SHP77 treated with DMSO at 0.1 percent for 48 hours (cell line): ENCODE results near the gene TIMM13.
"Not testable (repeated sequence)": the region's sequence is repeated elsewhere in the genome, so short reads cannot be mapped to it uniquely, and the experiment has no call there.

Experiments
- DNase-seq: peaks from one replicate; lab custom pipeline; 2025; lab: John Stamatoyannopoulos, UW

Gene TIMM13

DNA sequence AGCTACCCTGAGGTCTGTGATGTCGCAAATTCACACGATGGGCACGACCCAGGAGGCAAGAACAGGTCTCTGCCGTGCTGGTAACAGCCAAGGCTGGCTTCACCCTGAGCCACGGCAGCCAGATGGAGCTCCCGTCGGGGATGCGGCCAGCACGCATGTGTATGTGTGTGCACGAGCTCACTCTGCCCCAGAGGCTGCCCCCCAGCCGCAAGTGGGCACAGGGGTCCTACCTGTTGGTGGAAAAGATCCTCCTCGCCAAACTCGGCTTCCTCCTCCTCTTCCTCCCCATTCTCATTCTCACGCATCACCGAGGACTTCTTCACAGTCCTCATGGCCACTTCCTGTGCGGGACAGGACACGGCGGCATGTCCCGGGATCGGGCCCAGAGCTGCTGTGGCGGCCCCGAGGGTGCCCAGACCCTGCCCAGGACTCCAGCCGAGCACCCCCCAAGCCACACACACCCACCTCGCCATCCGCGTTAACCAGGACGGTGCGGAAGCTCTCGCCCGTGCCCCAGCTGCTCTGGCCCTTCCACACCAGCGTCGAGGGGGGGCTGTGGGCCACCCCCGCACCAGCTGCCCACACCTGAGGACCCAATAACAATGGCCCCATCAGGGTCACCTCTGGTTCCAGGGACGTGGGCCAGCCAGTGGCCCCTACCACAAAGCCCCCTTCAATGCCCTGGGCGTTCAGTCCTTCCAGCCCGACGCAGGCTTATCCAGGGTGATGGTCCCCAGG, 4.1 kb upstream of the TIMM13 start:
- DNase-seq = no peak

DNA sequence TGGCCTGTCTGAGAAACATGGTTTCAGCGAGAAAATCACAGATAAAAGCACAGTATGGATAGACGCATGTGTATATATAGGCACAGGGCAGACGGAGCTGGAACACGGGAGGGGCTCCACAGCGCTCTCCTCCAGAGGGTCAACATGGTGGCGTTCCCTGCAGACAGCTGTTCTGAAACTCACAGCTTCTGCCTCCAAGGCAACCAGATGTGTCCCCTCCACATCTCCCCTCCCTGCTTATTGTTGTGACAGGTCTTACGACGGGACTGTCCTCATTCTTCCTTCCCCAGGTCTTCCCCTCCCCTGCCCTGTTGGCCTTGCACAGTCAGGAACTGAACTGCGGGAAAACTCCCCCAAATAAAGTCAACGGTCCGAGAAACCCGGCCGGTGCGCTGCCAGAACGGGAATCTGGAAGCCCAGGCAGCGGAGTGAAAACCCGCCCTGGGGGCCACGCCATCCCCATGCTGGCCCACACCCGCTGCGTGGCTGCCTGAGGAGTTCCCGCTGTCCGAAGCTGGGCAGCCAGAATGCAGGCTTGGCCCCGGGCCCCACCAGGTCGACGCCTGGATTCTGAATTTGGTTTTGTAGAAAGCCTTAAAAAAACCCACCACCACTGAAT, 2.6 kb upstream of the TIMM13 start:
- DNase-seq = no peak

DNA sequence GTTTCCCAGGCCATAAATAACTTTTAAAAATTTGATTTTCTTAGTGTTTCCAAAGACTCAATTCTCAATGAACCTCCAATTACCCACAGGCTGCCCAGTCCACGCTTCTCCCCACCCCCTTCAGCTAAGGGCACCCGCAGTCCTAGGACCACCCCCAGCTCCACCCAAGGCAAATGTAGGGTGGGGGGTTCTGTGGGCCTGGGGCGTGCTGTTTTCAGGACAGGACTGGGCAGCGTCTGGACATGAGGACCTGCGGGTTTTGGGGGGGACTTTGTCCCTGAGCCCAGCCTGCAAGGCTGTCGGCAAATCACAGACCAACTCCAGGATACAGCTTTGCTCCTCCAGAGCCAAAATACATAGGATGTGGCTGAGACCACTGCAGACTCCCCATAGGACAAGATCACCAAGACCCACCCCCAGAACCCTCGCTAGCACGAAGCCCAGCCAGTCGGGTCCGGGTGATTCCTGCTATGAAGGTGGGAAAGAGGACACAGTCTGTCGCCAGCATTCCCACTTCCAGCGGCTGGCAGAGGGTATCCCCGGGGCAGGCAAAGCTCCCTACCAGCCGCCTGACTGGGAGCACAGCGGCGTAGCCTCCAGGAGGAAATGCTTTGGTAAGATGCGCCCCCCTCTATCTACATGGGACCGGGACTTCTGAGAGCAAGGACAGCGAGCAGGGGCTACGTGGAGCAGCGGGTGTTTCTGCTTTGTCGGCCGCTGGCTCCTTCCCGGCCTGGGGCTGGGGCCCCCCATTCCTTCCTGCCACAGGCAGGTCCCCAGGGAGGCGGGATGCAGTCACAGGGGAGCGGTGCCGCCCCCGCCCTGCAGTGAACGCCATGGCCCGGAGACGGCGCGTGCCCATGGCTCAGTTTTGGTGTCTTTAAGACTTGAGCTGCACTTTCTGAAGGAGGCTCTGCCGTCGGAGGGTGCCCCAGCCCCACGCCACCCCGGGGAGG, 1.6 kb upstream of the TIMM13 start:
- no peak for DNase-seq

DNA sequence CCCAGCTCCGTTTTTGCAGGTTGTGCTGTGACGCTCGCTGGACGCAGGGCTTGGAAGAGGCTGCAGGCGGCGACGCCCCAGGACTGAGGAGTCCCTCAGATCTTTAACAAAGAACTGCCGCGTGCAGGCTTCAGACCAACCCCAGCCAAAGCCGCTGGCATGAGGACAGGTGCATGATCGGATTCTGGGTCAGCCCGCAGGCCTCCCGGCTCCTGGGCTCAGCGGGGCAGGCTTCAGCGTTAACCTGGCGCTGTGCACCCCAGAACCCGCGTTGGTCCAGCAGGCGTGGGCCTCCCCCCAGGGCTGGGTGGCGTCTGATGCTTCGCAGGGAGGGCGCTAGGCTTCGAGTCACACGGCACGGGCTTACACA, 920 bp upstream of the TIMM13 start:
- peak; percentile 22 for DNase-seq

DNA sequence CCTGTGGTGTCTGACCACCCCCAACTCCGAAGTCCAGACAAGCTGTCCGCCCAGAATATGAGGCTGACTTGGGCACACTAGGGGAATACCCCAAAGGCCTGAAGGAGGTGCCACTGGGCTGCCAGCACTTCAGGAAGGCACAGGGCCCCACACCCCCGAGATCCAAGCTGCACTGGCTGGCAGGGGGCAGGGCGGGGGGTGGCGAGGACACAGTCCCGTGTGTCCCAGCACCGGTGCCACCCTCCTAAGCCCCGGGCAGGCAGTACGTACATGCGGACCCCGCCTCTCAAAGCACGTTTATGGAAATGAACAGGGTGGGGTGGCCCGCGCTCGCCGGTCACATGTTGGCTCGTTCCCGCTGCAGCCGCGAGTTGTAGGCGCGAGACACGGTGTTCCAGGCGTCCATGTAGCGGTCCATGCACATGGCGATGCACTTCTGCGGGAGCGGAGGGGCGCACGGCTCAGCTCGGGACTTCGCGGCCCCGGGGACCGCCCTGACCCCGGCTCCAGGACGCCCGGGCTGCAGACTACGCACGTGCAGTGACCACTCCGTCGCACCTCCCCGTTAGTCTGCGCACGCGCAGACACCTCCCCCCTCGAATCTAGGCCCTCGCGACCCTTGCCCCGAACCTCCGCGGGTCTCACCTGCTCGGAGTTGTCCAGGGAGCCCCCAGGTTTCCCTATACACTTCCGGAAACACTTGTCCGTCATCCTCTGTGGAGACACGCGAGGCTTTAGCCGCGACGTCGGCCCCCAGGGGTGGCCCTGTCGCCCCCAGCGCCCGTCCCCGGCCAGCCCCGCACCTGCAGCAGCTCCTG, 566 bp downstream of the TIMM13 start:
- DNase-seq = no peak

DNA sequence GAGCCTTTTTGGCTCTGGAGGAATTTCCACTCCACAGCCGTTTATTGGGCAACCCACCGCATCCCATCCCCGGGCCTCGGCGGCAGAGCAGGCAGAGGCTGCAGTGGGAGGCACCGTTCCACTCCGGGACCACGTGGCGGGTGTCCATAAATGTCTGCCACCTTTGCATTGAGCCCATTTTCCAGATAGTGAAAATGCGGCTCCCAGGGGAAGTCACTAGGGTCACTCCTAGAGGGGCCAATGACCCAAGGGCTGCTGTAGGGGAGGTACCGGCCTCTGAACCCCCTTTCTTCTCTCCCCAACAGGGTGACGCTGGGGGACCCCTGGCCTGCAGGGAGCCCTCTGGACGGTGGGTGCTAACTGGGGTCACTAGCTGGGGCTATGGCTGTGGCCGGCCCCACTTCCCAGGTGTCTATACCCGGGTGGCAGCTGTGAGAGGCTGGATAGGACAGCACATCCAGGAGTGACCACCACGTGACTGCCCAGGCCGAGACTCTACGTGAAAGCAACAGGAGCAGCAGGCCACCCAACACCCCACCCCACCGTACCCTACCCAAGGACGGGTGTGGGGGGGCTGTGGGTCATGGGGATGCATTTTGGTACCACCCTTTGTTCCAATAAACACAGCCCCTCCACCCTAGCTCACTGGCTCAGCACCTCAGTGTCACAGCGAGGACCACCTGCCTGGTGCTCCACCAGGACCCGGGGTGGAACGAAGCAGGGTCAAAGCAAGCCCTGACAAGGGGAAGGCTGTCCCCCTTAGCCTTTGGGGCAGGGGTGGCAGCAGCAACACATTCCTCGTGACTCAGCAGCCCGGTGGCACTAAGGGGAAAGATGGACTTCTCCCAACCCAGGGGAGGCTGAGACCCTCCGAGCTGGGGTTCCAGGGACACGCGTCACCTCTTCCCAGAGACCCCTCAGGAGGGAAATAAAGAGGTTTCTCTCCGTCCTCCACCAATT, 1.5 kb downstream of the TIMM13 start:
- no peak for DNase-seq

DNA sequence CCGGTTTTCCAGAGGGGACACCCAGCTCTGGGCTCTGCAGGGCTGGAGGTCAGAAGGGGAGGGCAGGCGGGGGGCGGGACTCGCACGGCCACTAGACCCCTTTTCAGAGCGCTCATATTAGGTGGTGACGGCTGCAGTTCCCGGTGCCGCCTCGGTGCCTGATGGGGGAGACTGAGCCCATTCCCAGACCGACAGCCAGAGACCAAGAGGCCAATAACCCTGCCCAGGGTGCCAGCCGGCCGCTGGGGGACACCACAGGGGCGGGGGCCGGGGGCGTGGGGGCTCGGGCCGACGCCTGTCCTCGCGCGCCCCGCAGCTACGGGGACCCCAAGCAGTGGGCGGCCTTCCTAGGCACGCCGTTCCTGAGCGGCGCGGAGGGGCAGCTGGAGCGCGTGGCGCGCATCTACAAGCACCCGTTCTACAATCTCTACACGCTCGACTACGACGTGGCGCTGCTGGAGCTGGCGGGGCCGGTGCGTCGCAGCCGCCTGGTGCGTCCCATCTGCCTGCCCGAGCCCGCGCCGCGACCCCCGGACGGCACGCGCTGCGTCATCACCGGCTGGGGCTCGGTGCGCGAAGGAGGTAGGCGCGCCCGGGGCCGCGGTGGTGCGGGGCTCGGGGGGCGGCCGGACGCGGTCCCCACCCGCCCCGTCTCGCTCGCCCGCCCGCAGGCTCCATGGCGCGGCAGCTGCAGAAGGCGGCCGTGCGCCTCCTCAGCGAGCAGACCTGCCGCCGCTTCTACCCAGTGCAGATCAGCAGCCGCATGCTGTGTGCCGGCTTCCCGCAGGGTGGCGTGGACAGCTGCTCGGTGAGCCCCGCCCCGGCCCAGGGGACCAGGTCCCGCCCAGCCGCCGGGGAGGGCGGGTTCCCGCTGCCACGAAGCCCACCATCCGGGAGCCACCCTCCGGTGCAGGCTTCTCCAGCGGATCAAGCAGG, 2.4 kb downstream of the TIMM13 start:
- DNase-seq = no peak

DNA sequence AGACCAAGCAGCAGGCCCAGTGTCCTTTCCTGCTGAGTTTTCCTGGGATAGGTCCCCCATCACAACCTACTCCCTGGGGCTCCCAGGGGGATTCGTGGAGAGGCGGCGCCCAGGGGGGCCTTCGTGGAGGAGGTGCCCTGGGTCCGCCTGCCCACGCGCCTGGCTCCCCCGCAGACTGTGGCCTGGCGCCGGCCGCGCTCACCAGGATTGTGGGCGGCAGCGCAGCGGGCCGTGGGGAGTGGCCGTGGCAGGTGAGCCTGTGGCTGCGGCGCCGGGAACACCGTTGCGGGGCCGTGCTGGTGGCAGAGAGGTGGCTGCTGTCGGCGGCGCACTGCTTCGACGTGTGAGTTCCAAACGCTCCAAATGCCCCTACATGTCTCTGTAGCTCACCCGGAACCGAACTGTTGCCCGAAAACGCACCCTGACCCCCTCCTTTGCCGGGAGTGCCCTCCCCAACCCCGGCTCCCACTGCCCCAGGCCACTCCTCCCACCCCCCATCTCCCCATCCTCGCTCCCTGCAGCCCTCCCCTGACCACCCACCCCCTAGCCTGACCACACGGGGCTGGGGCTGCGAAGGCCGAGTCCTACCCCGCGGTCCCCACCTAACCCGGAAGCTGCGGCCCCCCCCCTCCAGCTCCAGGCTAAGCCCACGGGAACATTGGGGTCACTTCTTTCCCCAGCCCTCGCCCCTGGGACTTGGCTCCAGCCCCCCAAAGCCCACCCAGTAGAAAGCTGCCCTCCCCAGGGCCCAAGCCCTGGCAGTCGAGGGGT, 3.3 kb downstream of the TIMM13 start:
- no peak for DNase-seq

DNA sequence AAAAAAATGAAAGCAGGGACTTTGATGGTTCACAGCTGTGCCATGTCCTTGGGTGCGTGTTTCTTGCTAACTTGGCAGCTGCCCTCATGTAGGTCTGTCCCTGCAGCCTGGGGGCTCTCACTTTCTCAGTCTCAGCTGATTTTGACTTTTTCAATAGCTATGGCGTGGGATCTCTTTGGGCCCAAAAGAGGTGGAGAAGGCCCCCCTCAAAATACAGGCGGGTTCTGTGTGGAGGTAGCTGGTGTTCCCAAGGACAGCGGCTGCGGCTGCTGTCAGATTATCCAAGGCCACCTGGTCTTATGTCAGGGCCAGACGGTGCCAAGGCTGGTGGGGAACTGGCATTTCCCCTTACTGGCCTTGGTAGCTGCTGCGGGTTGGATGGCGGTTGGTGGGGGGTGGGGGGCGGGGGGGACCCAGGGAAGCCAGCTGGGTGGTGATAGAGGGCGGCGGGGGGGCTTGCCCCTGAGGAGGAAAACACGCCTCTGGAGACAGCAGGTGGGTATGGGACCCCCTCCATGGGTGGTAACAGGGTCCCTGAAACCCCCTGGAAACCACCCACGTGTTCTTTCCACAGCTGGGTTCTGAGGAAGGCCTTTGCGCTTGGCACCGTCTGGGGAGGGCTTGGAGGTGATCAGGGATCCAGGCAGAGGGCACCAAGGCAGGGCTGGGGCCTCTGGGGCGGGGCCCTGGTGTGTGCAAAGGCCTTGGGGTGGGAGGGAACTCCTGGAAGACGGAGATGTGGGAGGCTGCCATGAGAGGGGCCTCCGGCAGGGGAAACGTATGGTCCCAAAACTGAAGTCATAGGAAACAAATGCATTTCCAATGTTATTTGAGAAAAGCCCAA, 4.1 kb downstream of the TIMM13 start:
- DNase-seq = no peak

DNA sequence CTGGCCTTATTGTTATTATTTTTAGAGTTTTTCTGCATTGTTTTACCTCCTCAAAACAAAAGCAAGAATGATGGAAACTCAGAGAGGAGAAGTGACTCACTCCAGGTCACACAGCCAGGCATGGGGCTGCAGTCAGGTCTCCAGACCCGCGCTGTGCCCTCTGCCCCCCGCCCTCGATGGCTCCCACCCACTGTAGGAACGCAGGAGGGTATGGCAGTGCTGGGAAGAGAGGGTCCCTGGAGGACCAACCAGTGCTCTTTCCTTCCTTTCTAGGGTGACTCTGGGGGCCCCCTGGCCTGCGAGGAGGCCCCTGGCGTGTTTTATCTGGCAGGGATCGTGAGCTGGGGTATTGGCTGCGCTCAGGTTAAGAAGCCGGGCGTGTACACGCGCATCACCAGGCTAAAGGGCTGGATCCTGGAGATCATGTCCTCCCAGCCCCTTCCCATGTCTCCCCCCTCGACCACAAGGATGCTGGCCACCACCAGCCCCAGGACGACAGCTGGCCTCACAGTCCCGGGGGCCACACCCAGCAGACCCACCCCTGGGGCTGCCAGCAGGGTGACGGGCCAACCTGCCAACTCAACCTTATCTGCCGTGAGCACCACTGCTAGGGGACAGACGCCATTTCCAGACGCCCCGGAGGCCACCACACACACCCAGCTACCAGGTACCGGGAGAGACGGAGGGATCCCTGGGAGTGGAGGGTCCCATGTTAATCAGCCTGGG, 5.6 kb downstream of the TIMM13 start:
- DNase-seq = no peak

DNA sequence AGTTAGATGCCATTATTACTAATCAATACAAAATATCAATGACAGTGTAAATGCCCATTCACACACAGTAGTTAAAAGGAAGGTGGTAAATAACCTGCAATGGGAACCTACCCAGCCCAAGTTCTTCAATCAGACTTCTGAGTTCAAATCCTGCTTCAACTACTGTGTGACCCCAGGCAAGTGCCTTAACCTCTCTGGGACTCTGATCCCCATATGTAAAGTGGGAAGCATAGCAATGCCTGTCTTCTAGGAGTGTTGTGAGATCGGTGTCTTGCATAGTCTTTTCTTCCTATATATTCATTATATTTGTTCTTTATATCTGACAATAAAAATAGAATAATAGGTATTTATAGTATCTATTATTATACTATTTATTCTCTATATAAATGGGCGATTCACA, 6.9 kb downstream of the TIMM13 start:
- DNase-seq = no peak

DNA sequence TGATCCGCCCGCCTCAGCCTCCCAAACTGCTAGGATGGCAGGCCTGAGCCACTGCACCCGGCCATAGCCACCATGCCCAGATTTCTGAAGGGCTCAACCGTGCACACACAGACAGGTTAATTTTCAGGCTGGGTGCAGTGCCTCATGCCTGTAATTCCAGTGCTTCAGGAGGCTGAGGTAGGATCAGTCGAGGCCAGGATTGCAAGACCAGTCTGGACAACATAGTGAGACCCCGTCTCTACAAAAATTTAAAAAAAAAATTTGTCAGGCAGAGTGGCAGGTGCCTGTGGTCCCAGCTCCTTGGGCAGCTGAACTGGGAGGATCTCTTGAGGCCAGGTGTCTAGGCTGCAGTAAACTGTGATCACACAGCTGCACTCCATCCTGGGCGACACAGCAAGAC, 7.6 kb downstream of the TIMM13 start:
- DNase-seq = no peak

DNA sequence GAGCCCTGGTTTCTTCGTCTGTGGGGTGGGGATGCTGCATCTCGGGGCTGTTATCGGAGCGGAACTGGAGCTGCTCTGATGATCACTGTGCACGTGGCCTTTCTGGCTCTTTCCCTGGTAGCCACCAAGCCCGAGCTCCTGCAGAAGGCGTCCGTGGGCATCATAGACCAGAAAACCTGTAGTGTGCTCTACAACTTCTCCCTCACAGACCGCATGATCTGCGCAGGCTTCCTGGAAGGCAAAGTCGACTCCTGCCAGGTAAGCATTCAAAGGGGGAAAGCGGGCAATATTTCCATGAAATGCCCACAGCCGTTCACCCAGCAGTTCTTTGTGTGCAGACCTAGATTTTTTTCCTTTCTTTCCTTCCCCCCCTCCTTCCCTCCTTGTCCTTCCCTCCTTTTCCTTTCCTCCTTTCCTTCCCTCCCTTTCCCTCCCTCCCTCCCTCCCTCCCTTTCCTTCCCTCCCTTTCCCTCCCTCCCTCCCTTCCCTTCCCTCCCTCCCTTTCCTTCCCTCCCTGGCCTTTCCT, 9.4 kb downstream of the TIMM13 start:
- no peak for DNase-seq

DNA sequence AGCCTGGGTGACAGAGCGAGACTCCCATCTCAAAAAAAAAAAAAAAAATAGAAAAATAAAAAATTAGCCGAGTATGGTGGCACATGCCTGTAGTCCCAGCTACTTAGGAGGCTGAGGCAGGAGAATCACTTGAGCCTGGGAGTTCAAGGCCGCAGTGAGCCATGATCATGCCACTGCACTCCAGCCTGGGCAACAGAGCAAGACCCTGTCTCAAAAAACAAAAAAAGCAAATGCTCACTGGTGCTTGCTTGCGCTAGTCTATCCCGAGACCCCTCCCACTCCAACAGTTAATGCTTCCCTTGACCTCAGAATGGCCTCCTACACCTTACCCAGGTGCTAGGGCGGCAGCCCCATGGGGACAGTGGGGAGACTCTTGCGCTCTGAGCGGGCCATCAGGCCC, 9.9 kb downstream of the TIMM13 start:
- not testable (repeated sequence) for DNase-seq

DNA sequence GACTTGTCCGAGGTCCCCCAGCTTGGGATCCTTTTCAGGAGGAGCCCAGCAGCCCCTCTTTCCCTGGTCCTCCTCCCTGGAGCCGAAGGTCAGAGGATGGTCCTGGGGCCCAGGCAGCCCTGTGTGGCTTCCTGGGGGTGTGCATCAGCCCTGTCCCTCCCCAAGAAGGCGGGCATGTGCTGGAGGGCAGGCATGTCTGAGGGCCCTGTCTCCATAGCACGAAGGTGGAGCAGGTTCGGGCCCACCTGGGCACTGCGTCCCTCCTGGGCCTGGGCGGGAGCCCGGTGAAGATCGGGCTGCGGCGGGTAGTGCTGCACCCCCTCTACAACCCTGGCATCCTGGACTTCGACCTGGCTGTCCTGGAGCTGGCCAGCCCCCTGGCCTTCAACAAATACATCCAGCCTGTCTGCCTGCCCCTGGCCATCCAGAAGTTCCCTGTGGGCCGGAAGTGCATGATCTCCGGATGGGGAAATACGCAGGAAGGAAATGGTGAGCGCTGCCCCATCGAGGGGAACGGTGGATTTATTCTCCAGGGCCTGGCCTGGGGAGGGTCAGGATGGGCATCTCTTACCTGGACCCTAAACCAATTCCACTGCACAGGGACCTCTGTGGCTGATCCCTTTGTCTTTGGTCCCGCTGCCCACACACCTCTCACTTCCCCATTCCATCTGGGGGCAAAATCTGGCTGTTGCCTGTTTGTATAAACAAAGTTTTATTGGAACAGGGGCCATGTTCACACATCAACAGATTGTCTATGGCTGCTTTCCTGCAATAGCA, 10.9 kb downstream of the TIMM13 start:
- no peak for DNase-seq

DNA sequence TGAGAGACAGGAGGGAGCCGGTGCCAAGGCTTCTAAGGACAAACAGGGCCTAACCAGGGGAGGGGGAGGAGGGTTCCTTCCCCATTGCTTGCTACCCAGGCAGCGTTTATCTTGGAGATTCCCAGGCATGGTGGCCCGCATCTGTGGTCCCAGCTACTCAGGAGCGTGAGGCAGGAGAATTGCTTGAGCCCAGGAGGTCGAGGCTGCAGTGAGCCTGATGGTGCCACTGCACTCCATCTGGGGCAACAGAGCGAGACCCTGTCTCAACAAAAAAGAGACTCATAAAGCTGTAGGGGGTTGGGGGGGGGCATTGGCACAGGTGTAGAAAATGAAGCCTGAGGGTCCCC, 11.4 kb downstream of the TIMM13 start:
- no peak for DNase-seq
